GM23248 (cell line): ENCODE measurements around the gene SCN3B.

Experiments
- EZH2 ChIP-seq: fragments of 200-600 bp; sonication (generic); IDR thresholded peaks from 2 replicates; pipeline ENCODE4 v1.6.1; 2018; ENCODE audit warnings: antibody characterized with exemption, mild to moderate bottlenecking; ENCODE audit not compliant: insufficient read depth, poor library complexity, severe bottlenecking
- EZH2phosphoT487 ChIP-seq: fragments of 200-600 bp; sonication (generic); IDR thresholded peaks from 2 replicates; pipeline ENCODE4 v1.6.1; 2018; ENCODE audit warnings: antibody characterized with exemption, moderate library complexity, mild to moderate bottlenecking, low read depth; ENCODE audit not compliant: insufficient read depth

DNA sequence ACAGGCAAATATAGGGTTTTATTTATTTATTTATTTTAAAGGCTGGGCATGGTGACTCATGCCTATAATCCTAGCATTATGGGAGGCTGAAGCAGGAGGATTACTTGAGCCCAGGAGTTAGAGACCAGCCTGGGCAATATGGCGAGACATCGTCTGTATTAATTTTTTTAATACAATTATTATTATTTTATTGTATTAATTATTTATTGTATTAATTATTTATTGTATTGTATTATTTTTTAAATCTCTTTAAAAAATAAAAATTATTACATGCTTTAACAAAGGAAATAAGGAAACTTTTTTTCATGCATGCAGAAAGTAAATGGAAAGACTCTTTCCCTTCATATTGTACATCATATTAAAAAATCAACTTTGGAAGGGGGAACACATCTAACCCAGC is 3.5 kb downstream of the SCN3B start:
- TF ChIP-seq EZH2phosphoT487 (no peak), EZH2 (no peak)
